ENCODE measurements around the gene GATB.

GATB gene

DNA sequence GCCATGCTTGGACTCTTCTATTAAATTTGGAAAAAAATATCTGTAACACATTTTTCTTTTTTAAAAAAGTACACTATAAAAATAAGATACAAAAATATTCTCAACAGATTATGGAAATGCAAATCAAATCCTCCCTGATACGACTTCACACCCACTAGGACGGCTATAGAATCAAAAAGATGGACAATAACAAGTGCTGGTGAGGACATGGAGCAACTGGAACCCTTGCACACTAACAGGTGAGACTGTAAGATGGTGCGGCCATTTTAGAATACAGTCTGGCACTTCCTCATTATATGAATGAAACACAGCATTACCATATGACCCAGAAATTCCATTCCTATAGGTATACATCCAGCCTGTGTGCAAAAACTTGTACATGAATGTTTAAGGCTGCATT, 83.6 kb downstream of the GATB start:
- H3K4me3 ChIP-seq (ENCODE audit: low read depth, low read length), result no peak overlapping the region
- TF ChIP-seq, protein P1, sequence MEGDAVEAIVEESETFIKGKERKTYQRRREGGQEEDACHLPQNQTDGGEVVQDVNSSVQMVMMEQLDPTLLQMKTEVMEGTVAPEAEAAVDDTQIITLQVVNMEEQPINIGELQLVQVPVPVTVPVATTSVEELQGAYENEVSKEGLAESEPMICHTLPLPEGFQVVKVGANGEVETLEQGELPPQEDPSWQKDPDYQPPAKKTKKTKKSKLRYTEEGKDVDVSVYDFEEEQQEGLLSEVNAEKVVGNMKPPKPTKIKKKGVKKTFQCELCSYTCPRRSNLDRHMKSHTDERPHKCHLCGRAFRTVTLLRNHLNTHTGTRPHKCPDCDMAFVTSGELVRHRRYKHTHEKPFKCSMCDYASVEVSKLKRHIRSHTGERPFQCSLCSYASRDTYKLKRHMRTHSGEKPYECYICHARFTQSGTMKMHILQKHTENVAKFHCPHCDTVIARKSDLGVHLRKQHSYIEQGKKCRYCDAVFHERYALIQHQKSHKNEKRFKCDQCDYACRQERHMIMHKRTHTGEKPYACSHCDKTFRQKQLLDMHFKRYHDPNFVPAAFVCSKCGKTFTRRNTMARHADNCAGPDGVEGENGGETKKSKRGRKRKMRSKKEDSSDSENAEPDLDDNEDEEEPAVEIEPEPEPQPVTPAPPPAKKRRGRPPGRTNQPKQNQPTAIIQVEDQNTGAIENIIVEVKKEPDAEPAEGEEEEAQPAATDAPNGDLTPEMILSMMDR (IDR thresholded peaks at IDR 0.05; ENCODE audit: borderline replicate concordance, insufficient read depth, low read depth, low read length), result no peak

DNA sequence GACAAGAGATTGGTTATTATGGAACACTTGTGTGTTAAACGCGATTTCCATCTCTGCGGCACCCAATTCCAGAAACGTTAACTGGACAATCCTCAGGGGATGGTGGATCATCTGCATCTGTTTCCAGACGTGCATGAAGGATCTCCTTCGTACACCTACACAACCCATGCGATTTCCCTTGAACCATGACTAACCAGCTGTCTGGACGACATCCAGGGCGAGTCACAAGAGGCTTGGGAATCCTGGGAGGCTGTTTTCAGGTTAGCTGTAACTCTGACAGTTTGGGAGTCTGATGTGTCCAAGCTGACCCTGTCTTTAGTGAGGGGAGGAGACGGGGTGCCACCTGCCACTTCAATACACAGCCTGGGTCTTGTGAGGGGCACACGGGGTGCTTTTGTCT, 84.5 kb downstream of the GATB start:
- TF ChIP-seq, protein P1 (IDR thresholded peaks at IDR 0.05; ENCODE audit: borderline replicate concordance, insufficient read depth, low read depth, low read length), result no peak
- H3K4me3 ChIP-seq (ENCODE audit: low read depth, low read length), result no peak overlapping the region

DNA sequence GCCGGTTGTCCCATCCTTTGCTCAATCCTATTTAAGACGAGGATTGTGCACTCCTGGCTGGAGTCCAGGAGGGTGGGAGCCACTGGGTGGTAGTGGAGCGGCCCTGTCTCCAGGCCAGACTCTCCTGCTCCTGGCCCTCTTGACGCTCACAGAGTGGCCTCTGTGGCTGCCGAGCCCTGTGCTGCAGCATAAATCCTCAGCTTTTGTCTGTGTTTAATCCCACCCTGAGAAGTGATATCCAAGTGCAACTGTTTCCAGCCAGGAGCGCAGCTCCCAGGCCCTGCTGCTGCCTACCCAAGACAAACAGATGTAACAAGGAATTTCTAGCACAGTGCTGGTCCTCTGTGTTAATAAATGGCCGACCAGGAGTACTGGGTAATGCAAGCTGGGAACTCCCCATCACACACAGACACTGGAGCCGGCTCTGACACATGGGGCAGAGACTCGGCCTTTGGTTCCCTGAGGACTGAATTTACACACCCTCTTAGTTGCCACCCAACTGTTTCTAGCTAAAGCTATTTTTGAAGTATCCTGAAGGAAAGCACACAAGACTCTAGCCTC, 85.3 kb downstream of the GATB start:
- TF ChIP-seq, protein P1 (IDR thresholded peaks at IDR 0.05; ENCODE audit: borderline replicate concordance, insufficient read depth, low read depth, low read length), result no peak
- no peak overlapping the region for H3K4me3 ChIP-seq (ENCODE audit: low read depth, low read length)

DNA sequence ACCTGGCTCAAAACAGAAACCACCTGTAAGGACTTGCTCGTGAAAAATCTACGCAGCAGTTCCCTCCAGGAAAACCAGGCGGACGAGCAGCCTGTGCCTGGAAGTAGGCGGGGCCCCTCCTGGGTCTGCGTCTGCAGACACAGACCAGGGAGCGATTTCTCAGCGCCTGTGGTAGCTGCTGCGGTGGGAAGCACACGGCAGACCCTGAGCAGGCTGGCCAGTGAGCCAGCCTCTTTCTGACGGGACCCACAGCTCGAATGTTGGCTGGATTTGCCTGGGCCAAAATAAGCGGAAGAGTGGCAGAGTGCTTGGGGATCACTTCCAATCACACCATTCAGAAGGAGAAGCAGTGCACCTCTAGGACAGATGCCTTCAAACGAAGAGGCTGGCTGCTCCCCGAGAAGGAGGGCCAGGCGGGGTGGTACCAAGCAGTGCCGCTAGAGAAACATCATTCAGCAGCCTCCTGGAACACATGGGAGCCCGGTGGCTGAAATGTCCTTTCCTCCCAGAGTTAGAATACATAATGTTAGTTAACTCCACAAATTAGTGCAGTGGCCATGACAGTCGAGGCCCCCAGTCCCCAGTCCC, 85.9 kb downstream of the GATB start:
- no peak overlapping the region for H3K4me3 ChIP-seq (ENCODE audit: low read depth, low read length)
- TF ChIP-seq, protein P1 (IDR thresholded peaks at IDR 0.05; ENCODE audit: borderline replicate concordance, insufficient read depth, low read depth, low read length), result no peak

DNA sequence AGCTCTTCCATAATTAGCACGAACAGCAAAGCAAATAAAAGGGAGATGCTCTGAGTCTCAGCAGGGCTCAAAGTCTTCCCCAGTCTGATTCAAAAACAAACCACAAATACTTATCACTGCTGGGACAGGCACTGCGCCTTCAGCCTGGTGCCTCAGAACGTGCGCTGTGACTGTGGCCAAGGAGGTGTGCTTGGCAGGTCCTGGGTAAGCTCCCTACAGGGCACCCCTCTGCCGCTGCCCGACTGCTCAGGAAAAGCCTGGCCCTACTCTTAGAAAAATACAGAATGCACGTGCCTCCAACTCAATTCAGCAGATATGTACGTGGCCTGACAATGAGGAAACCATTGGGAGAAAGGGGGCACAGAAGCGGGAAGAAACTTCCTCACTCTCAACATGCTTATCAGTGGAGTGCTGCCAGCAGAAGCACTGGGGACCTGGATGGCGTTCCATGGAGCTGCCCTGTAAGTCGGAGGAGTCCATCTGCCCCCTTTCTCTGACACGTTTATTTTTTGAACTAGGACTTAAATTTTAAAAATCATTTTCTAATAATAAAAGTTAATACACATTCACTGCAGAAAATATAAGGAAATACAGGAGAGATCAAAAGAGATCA, 86.8 kb downstream of the GATB start:
- no peak overlapping the region for H3K4me3 ChIP-seq (ENCODE audit: low read depth, low read length)
- TF ChIP-seq, protein P1 (IDR thresholded peaks at IDR 0.05; ENCODE audit: borderline replicate concordance, insufficient read depth, low read depth, low read length), result no peak

DNA sequence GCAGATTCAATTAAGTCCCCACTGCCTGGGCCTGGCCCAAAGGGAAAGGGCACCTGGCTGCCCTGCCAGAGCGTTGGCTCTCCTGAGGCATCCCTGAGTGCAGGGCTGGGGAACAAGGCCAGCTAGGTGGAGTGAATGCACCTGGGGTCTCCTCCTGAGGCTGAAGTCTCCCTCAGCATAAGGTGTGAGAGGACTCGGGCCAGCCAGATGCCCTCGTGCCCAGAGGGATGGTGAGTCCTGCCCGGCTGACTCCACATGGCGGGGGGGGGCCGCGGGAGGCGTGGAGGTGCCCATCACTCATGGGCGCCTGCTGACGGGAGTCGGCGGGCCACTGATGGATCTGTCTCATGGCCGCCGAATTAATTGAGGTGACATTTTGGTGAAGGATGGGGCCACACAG, 87.8 kb downstream of the GATB start:
- no peak overlapping the region for H3K4me3 ChIP-seq (ENCODE audit: low read depth, low read length)
- TF ChIP-seq, protein P1 (IDR thresholded peaks at IDR 0.05; ENCODE audit: borderline replicate concordance, insufficient read depth, low read depth, low read length), result no peak

DNA sequence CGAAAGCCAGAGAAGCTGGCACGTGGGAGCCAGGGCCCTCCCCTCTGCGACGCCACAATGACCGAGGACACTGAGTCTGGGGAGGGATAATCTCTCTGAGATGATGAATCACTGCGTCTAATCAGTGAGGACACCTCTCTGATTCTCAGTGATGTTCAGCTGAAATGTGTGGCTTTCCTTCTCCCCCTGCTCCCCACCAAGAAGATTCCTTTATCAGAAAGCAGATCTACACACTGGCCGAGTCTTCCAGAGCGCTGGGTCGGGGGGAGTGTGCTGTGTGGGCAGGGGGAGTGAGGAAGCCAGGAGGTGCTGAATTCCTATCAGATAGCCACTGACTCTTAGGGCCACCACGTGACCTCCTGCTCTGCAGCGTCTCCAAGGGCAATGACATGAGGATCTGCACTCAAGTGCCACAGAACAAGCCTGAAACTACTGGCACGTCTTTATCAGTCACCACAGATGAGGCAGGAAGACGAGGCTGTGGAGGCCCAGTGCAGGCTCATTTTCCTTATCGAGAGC, 89.2 kb downstream of the GATB start:
- TF ChIP-seq, protein P1 (IDR thresholded peaks at IDR 0.05; ENCODE audit: borderline replicate concordance, insufficient read depth, low read depth, low read length), result no peak
- no peak overlapping the region for H3K4me3 ChIP-seq (ENCODE audit: low read depth, low read length)

Measured in GM12875 (cell line).